Heart left ventricle (tissue), 16 donors: ENCODE results near the gene PCSK2. TPM values are rescaled to one million over a fixed set of nuclear protein-coding genes. Genes with fewer than 3 reads are reported as not detected.

Experiments used
- ATAC-seq, 4 donors: fragments of 200-7000 bp; cut with Tn5 transposase; one replicate each; pipeline ENCODE4 v1.9.1; 2020 to 2022; ENCODE audit warnings: moderate library complexity in 4 of 4, mild to moderate bottlenecking in 3 of 4, moderate number of reproducible peaks in 1 of 4
- DNase-seq, 5 donors: peaks; one replicate each; pipeline ENCODE4 v3.0.0-alpha.2; 2020
- H3K27ac ChIP-seq, 12 donors: fragments of 200-600 bp; sonication (generic) in 4 of 12; one replicate each; pipeline versions ENCODE4 v1.5.0 to v1.8.0; 2016 to 2022; ENCODE audit warnings: mild to moderate bottlenecking in 2 of 12
- H3K27me3 ChIP-seq, 9 donors: fragments of 200-600 bp; sonication (generic) in 2 of 9; one replicate each; pipeline versions ENCODE4 v1.5.1 to v1.8.0; 2016 to 2022; ENCODE audit warnings: mild to moderate bottlenecking in 3 of 9
- H3K36me3 ChIP-seq, 9 donors: fragments of 200-600 bp; sonication (generic) in 2 of 9; one replicate each; pipeline versions ENCODE4 v1.5.0 to v1.8.0; 2018 to 2022; ENCODE audit warnings: mild to moderate bottlenecking in 2 of 9
- H3K4me1 ChIP-seq, 12 donors: fragments of 200-600 bp; sonication (generic) in 4 of 12; one replicate each; pipeline versions ENCODE4 v1.5.0 to v1.8.0; 2016 to 2022; ENCODE audit warnings: mild to moderate bottlenecking in 3 of 12
- H3K4me3 ChIP-seq, 12 donors: fragments of 200-600 bp; sonication (generic) in 4 of 12; one replicate each; pipeline versions ENCODE4 v1.5.0 to v1.8.0; 2017 to 2022; ENCODE audit warnings: mild to moderate bottlenecking in 9 of 12, moderate library complexity in 4 of 12
- H3K9me3 ChIP-seq, 12 donors: fragments of 200-600 bp; sonication (generic) in 4 of 12; one replicate each; pipeline versions ENCODE4 v1.5.0 to v1.8.0; 2016 to 2022; ENCODE audit warnings: mild to moderate bottlenecking in 1 of 12
- CTCF ChIP-seq, 12 donors: fragments of 200-600 bp; sonication (generic) in 4 of 12; IDR thresholded peaks; one replicate each; pipeline versions ENCODE4 v1.5.0 to v1.8.0; 2018 to 2022; ENCODE audit warnings: antibody characterized with exemption in 12 of 12, mild to moderate bottlenecking in 5 of 12
- POLR2A ChIP-seq, 2 donors: fragments of 450-650 bp; IDR thresholded peaks; one replicate each; pipeline ENCODE4 v1.6.1; 2017; ENCODE audit warnings: antibody characterized with exemption in 2 of 2, mild to moderate bottlenecking in 2 of 2, moderate library complexity in 2 of 2
- WGBS, 4 donors: extraction: QIAGEN DNeasy Blood & Tissue Kit in 2 of 4; methylation state at CpG; one replicate each; pipeline versions ENCODE4 v1.1.5 to v1.1.7; 2013 to 2018; 5-methylcytosine and 5-hydroxymethylcytosine counted together
- intact Hi-C, 10 donors: fragments of 100-400 bp; cut with DNase I; formaldehyde crosslinking; loops; one replicate each; pipeline versions ENCODE4 v1.11.1 to v1.14.2; 2022
- polyA plus RNA-seq, 2 donors: library from polyadenylated mRNA; stranded (reverse); fragments of 200-250 nt; gene quantifications; one replicate each; pipeline ENCODE4 v1.2.3, GENCODE V29; 2013
- total RNA-seq, 9 donors: library from RNA; depleted of rRNA in 2 of 9; stranded (reverse); fragments of >200 nt in 2 of 9; fragmentation: NEBNext Ultra II Directional in 3 of 9; extraction: Animal tissue kit (Norgen Biotek cat#: 25700) in 3 of 9; gene quantifications; one replicate each; pipeline versions ENCODE4 v1.1.0 to v1.2.4, GENCODE V29; 2016 to 2023
- donor health status: ischemic (EF 13 %, LVEDD 7.1; RV severe dilation, severe dysfunction).
- donor health status: healthy with polysubstance abuse.
- donor health status: DM: no; HTN: yes; CAD: no.
- donor health status: DM: no; HTN: no; CAD: no.
- donor health status: ischemic (EF 25% LVEDD 6.9; RV normal size, moderate dysfunction).
- donor health status: ischemic (EF 25% LVEDD 5.7; RV mildly dilated, moderate dysfunction).
- donor health status: healthy.
- donor health status: DM: yes; HTN: yes; CAD: no.
- donor health status: ischemic (EF 35%, LVEDD 5.7; RV mildly dilated, moderate dysfunction).
- donor health status: nonischemic (EF 11% LVEDD 7.7; RV severe dilation, severe dysfunction).
- donor health status: DM: yes; HTN: yes; CAD: no.
- donor health status: PGD.
- donor health status: ischemic (EF 29% LVEDD 5.4; RV normal size, mild dysfunction).
- donor health status: nonischemic (EF 23%, LVEDD 6.1; RV moderate dilation, normal function).

The PCSK2 gene
- total and polyA plus RNA-seq, 11 donors, result 0.11 to 2.0 (median 0.55) TPM

GRCh38 chr20:17445543-17445942, 218.7 kb downstream of the PCSK2 start:
- DNase-seq, result no peak
- intact Hi-C loops, result no loop called here
- Histone ChIP-seq H3K27me3 (peaks cover 0 to 35% (median 5%) of the 10 kb centered on the region in 9 donors), H3K4me3 (no peak overlapping the region), H3K36me3 (no peaks in the 10 kb centered on the region), H3K27ac (no peak overlapping the region), H3K9me3 (peaks cover 0 to 5% (median 0%) of the 10 kb centered on the region in 12 donors), H3K4me1 (no peaks in the 10 kb centered on the region)
- 78 to 82% (median 79%) methylated on average over 13 of the region's 13 CpGs for WGBS, 4 donors
- ATAC-seq, result no peak
- TF ChIP-seq CTCF (IDR thresholded peaks at IDR 0.05), result no peak
- TF ChIP-seq POLR2A (IDR thresholded peaks at IDR 0.05), result no peak

GRCh38 chr20:17446171-17446570, 219.3 kb downstream of the PCSK2 start:
- no peaks in the 10 kb centered on the region for H3K4me1 ChIP-seq
- peaks cover 0 to 41% (median 5%) of the 10 kb centered on the region in 9 donors for H3K27me3 ChIP-seq
- ATAC-seq (no peak), DNase-seq (no peak)
- intact Hi-C loops, result no loop called here
- H3K9me3 ChIP-seq, result peaks cover 0 to 5% (median 0%) of the 10 kb centered on the region in 12 donors
- WGBS, 4 donors, result 65 to 88% (median 79%) methylated on average over 5 of the region's 5 CpGs
- no peak overlapping the region for H3K4me3 ChIP-seq
- no peaks in the 10 kb centered on the region for H3K36me3 ChIP-seq
- H3K27ac ChIP-seq, result no peak overlapping the region
- TF ChIP-seq POLR2A (IDR thresholded peaks at IDR 0.05) (no peak), CTCF (IDR thresholded peaks at IDR 0.05) (no peak)

GRCh38 chr20:17448071-17448470, 221.2 kb downstream of the PCSK2 start:
- TF ChIP-seq CTCF (IDR thresholded peaks at IDR 0.05), result no peak
- H3K27me3 ChIP-seq, result peaks cover 0 to 45% (median 5%) of the 10 kb centered on the region in 9 donors
- no peak overlapping the region for H3K27ac ChIP-seq
- ATAC-seq, result no peak
- WGBS, 4 donors, result 88 to 96% (median 92%) methylated on average over 2 of the region's 2 CpGs
- H3K9me3 ChIP-seq, result no peaks in the 10 kb centered on the region
- no peak overlapping the region for H3K4me3 ChIP-seq
- intact Hi-C loops, result no loop called here
- H3K4me1 ChIP-seq, result no peaks in the 10 kb centered on the region
- no peak for DNase-seq
- H3K36me3 ChIP-seq, result no peaks in the 10 kb centered on the region

GRCh38 chr20:17449031-17449430, 222.2 kb downstream of the PCSK2 start:
- no peaks in the 10 kb centered on the region for H3K4me1 ChIP-seq
- H3K4me3 ChIP-seq, result no peak overlapping the region
- ATAC-seq, result no peak
- intact Hi-C loops, result no loop called here
- TF ChIP-seq CTCF (IDR thresholded peaks at IDR 0.05) (no peak), POLR2A (IDR thresholded peaks at IDR 0.05) (no peak)
- H3K36me3 ChIP-seq, result no peaks in the 10 kb centered on the region
- no peak overlapping the region for H3K27ac ChIP-seq
- H3K9me3 ChIP-seq, result no peaks in the 10 kb centered on the region
- 85 to 92% (median 89%) methylated on average over 2 of the region's 2 CpGs for WGBS, 4 donors
- peaks cover 0 to 40% (median 5%) of the 10 kb centered on the region in 9 donors for H3K27me3 ChIP-seq
- DNase-seq, result no peak
